PC-3 (cell line): ENCODE data around the gene TTI1. TPM values are rescaled to one million over a fixed set of nuclear protein-coding genes. Genes with fewer than 3 reads are reported as not detected.

Experiments
- ATAC-seq: fragments of 200-7000 bp; cut with Tn5 transposase; 2 replicates; pipeline ENCODE4 v1.9.1; 2020; ENCODE audit warnings: mild to moderate bottlenecking, moderate library complexity
- BruUV-seq: library from RNA; stranded (reverse); fragments of 400-500 nt; replicated peaks from 2 replicates; lab custom pipeline; 2021; lab: Mats Ljungman, UMichigan
- CTCF ChIA-PET: fragments of 300-600 bp; sonication (Branson Sonifier 250); formaldehyde crosslinking; loops from one replicate; lab custom pipeline; 2022; ENCODE audit warnings: antibody characterized with exemption; lab: Charles Lee
- POLR2A ChIA-PET: fragments of 300-600 bp; sonication (Branson Sonifier 250); formaldehyde crosslinking; loops from one replicate; lab custom pipeline; 2022; ENCODE audit warnings: antibody characterized with exemption; ENCODE audit not compliant: unreplicated experiment; lab: Charles Lee
- DNase-seq: peaks from one replicate; pipeline ENCODE4 v3.0.0-alpha.2; 2015
- H2AFZ ChIP-seq: fragments of 300-600 bp; sonication (generic); 2 replicates; pipeline ENCODE4 v1.6.0; 2016; ENCODE audit warnings: antibody characterized with exemption, low read length
- H3F3A ChIP-seq: fragments of 300-600 bp; sonication (generic); one replicate; pipeline ENCODE4 v1.6.0; 2017; ENCODE audit warnings: antibody characterized with exemption, low read length, control low read depth, mild to moderate bottlenecking; ENCODE audit not compliant: unreplicated experiment
- H3K27ac ChIP-seq: fragments of 300-600 bp; sonication (generic); 2 replicates; pipeline ENCODE4 v1.5.1; 2016; ENCODE audit warnings: mild to moderate bottlenecking, low read length
- H3K27me3 ChIP-seq: fragments of 300-600 bp; sonication (generic); 2 replicates; pipeline ENCODE4 v1.6.1; 2016; ENCODE audit warnings: low read length, mixed read lengths
- H3K36me3 ChIP-seq: fragments of 300-600 bp; sonication (generic); 2 replicates; pipeline ENCODE4 v1.6.1; 2016; ENCODE audit warnings: low read depth, mixed run types, low read length, mixed read lengths
- H3K4me1 ChIP-seq: fragments of 300-600 bp; sonication (generic); 2 replicates; pipeline ENCODE4 v1.5.1; 2016; ENCODE audit warnings: low read length; ENCODE audit not compliant: insufficient read depth
- H3K4me2 ChIP-seq: fragments of 300-600 bp; sonication (generic); 2 replicates; pipeline ENCODE4 v1.6.0; 2016; ENCODE audit warnings: low read length
- H3K4me3 ChIP-seq: fragments of 300-600 bp; sonication (generic); 2 replicates; pipeline ENCODE4 v1.5.1; 2016; ENCODE audit warnings: mild to moderate bottlenecking, low read length, mixed read lengths
- H3K79me2 ChIP-seq: fragments of 300-600 bp; sonication (generic); 2 replicates; pipeline ENCODE4 v1.6.1; 2017; ENCODE audit warnings: low read length, mixed read lengths
- H3K9ac ChIP-seq: fragments of 300-600 bp; sonication (generic); 2 replicates; pipeline ENCODE4 v1.6.0; 2016; ENCODE audit warnings: mild to moderate bottlenecking, low read length
- H3K9me2 ChIP-seq: fragments of 300-600 bp; sonication (generic); replicated peaks from 2 replicates; pipeline ENCODE4 v1.6.1; 2016; ENCODE audit warnings: mixed run types, low read length, mixed read lengths
- H3K9me3 ChIP-seq: fragments of 300-600 bp; sonication (generic); 2 replicates; pipeline ENCODE4 v1.6.1; 2016; ENCODE audit warnings: low read length, mixed read lengths
- H4K20me1 ChIP-seq: fragments of 300-600 bp; sonication (generic); 2 replicates; pipeline ENCODE4 v1.6.1; 2016; ENCODE audit warnings: low read length, mixed read lengths
- EZH2 ChIP-seq: fragments of 300-600 bp; sonication (generic); IDR thresholded peaks from one replicate; pipeline ENCODE4 v1.6.1; 2017; ENCODE audit warnings: antibody characterized with exemption, mild to moderate bottlenecking, low read length; ENCODE audit not compliant: unreplicated experiment
- EZH2phosphoT487 ChIP-seq: fragments of 300-600 bp; sonication (generic); IDR thresholded peaks from 2 replicates; pipeline ENCODE4 v1.6.1; 2018; ENCODE audit warnings: mild to moderate bottlenecking, antibody characterized with exemption, low read length, borderline replicate concordance
- intact Hi-C: fragments of 100-400 bp; cut with micrococcal nuclease; formaldehyde crosslinking; loops from 2 replicates; pipeline ENCODE4 v1.9.0; 2023
- total RNA-seq: library from RNA; depleted of rRNA; stranded (reverse); fragments of >200 nt; gene quantifications from 2 replicates; pipeline ENCODE4 v1.2.3, GENCODE V29; 2014
- TF ChIP-seq, protein P1 (sequence below): fragments of 300-600 bp; sonication (generic); conservative IDR thresholded peaks from 2 replicates; pipeline ENCODE4 v1.5.1; 2017; ENCODE audit warnings: antibody characterized with exemption, low read depth, mild to moderate bottlenecking, low read length

The TTI1 gene
- total RNA-seq, 1 experiment from 2014 or later: 23.2 TPM

DNA sequence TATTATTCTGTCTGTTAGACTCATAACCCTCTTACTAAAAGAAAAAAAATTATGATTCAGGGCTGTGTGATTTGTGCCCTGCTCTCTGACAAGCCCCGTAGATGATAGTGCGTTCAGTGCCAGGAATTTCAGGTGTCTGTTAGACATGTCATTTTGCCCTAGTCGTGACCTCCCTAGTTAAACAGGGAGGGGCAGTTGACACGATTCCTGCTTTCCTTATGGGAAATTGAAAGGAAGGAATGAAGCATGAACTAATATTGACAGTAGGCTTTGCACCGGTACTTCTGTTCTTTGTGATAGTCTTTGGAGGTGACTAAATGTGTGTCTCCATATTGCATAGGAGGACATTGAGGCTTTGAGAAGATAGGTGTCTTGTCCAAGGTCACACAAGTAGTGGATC, 26.6 kb upstream of the TTI1 start:
- DNase-seq: peak; percentile 94
- TF ChIP-seq EZH2 (no peak), EZH2phosphoT487 (no peak)
- TF ChIP-seq, protein P1, sequence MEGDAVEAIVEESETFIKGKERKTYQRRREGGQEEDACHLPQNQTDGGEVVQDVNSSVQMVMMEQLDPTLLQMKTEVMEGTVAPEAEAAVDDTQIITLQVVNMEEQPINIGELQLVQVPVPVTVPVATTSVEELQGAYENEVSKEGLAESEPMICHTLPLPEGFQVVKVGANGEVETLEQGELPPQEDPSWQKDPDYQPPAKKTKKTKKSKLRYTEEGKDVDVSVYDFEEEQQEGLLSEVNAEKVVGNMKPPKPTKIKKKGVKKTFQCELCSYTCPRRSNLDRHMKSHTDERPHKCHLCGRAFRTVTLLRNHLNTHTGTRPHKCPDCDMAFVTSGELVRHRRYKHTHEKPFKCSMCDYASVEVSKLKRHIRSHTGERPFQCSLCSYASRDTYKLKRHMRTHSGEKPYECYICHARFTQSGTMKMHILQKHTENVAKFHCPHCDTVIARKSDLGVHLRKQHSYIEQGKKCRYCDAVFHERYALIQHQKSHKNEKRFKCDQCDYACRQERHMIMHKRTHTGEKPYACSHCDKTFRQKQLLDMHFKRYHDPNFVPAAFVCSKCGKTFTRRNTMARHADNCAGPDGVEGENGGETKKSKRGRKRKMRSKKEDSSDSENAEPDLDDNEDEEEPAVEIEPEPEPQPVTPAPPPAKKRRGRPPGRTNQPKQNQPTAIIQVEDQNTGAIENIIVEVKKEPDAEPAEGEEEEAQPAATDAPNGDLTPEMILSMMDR: no peak
- CTCF ChIA-PET: interaction anchor here (0.6 kb wide), 1 partner anchor 127 kb away, joined by 3 read pairs; no protein-coding TSS in a partner anchor
- Histone ChIP-seq H3K27me3 (no peaks in the 10 kb centered on the region), H2AFZ (no peak overlapping the region), H3F3A (peaks cover 12% of the 10 kb centered on the region), H3K9ac (no peak overlapping the region; the same call in 1 of the 2 replicates), H3K4me1 (peaks cover 29% of the 10 kb centered on the region), H3K36me3 (peaks cover 59% of the 10 kb centered on the region), H4K20me1 (no peaks in the 10 kb centered on the region), H3K4me3 (no peak overlapping the region), H3K27ac (peak overlapping the region; percentile 78), H3K4me2 (peak overlapping the region; percentile 66), H3K9me2 (no peaks in the 10 kb centered on the region), H3K79me2 (peaks cover 61% of the 10 kb centered on the region), H3K9me3 (no peaks in the 10 kb centered on the region)
- BruUV-seq: no TSS peak
- peak; percentile 76 for ATAC-seq
- POLR2A ChIA-PET: no interaction called here
- intact Hi-C loops: loop anchor here (2.0 to 10.0 kb wide), 4 partner anchors 51 to 495 kb away; no protein-coding TSS in a partner anchor

DNA sequence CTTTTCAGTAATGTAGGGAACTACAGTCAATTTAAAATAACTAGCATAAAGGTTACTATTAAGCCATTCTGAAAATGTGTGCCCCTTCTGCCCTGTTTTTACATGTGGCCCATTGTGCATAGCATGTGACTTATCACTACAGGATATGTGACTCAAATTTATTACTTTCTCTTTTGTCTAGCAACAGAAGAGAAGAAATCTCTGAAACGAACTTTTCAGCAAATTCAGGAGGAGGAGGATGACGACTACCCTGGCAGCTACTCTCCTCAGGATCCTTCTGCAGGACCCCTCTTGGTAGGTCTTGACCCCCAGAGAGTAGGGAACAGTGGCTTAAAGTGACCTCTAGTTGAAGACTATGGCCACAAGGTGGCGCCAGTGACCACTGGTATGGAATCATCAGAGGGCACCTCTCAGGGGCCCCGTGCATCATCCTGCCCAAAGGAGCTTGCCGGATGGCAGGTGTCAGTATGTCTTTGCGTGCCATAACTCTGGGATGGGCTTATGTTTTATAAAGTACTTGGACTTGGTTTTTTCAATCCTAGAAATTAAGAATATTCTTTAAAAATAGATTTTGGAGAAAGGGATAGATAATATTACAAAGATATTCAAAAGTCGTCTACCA, 24.2 kb upstream of the TTI1 start:
- H2AFZ ChIP-seq: no peak overlapping the region
- H3K4me3 ChIP-seq: no peak overlapping the region
- POLR2A ChIA-PET: interaction anchor here (0.5 kb wide), 1 partner anchor 193 kb away, joined by 9 read pairs; no protein-coding TSS in a partner anchor
- intact Hi-C loops: loop anchor here (1.0 to 10.0 kb wide), 6 partner anchors 65 to 493 kb away; partner anchors contain the start of genes TGM2 and VSTM2L
- H3K36me3 ChIP-seq: peaks cover 44% of the 10 kb centered on the region
- no peak overlapping the region for H3K9ac ChIP-seq
- H3K79me2 ChIP-seq: peaks cover 70% of the 10 kb centered on the region
- ATAC-seq (peak; percentile 71), DNase-seq (peak; percentile 90)
- H3K9me3 ChIP-seq: no peaks in the 10 kb centered on the region
- peaks cover 12% of the 10 kb centered on the region for H3F3A ChIP-seq
- TF ChIP-seq EZH2: no peak
- TF ChIP-seq, protein P1: peak; percentile 98
- peaks cover 29% of the 10 kb centered on the region for H3K4me1 ChIP-seq
- no peaks in the 10 kb centered on the region for H3K9me2 ChIP-seq
- no peak overlapping the region for H3K4me2 ChIP-seq
- H3K27ac ChIP-seq: peak overlapping the region; percentile 6; the same call in 1 of the 2 replicates
- no peaks in the 10 kb centered on the region for H3K27me3 ChIP-seq
- CTCF ChIA-PET: interaction anchor here (0.6 to 1.5 kb wide), 12 partner anchors 9 to 246 kb away, joined by 3 to 17 read pairs (median 7); no protein-coding TSS in a partner anchor
- BruUV-seq: no TSS peak
- H4K20me1 ChIP-seq: 0 out of 2 replicates have a peak, but pooled peaks cover 3% of the 10 kb centered on the region

DNA sequence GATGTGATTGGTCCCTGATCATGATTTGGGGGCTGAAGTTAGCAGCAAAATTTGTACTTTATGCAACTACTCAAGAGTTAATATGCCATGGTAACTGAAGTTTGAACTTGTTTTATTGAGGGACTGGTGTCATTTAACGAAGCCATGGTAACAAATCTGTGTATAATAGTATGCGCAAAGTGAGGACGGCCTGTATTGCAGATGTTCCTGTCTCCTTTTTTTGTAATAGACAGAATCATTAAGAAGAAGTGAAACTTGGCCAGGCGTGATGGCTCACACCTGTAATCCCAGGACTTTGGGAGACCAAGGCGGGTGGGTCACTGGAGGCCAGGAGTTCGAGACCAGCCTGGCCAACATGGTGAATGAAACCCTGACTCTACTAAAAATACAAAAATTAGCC, 22.6 kb upstream of the TTI1 start:
- Histone ChIP-seq H3K27me3 (no peaks in the 10 kb centered on the region), H3K4me2 (no peak overlapping the region), H3K9me2 (no peaks in the 10 kb centered on the region), H3F3A (peaks cover 11% of the 10 kb centered on the region), H3K79me2 (peaks cover 74% of the 10 kb centered on the region), H2AFZ (no peak overlapping the region), H3K4me3 (no peak overlapping the region), H3K27ac (no peak overlapping the region), H3K9ac (no peak overlapping the region), H3K9me3 (no peaks in the 10 kb centered on the region), H3K4me1 (peaks cover 25% of the 10 kb centered on the region), H3K36me3 (peaks cover 43% of the 10 kb centered on the region), H4K20me1 (0 out of 2 replicates have a peak, but pooled peaks cover 3% of the 10 kb centered on the region)
- POLR2A ChIA-PET: no interaction called here
- intact Hi-C loops: loop anchor here (2.0 to 10.0 kb wide), 5 partner anchors 64 to 491 kb away; partner anchors contain the start of gene VSTM2L
- TF ChIP-seq EZH2 (no peak), EZH2phosphoT487 (no peak)
- TF ChIP-seq, protein P1: no peak
- CTCF ChIA-PET: interaction anchor here (0.8 kb wide), 1 partner anchor 12 kb away, joined by 10 read pairs; no protein-coding TSS in a partner anchor
- DNase-seq (no peak), ATAC-seq (no peak)
- BruUV-seq: no TSS peak
